ENCODE measurements around the gene AUP1. TPM values are rescaled to one million over a fixed set of nuclear protein-coding genes. Genes with fewer than 3 reads are reported as not detected.
"Not testable (repeated sequence)": the region's sequence is repeated elsewhere in the genome, so short reads cannot be mapped to it uniquely, and the experiment has no call there.

The AUP1 gene
- total RNA-seq, 2 experiments from 2014 or later = 126 to 127 TPM

DNA sequence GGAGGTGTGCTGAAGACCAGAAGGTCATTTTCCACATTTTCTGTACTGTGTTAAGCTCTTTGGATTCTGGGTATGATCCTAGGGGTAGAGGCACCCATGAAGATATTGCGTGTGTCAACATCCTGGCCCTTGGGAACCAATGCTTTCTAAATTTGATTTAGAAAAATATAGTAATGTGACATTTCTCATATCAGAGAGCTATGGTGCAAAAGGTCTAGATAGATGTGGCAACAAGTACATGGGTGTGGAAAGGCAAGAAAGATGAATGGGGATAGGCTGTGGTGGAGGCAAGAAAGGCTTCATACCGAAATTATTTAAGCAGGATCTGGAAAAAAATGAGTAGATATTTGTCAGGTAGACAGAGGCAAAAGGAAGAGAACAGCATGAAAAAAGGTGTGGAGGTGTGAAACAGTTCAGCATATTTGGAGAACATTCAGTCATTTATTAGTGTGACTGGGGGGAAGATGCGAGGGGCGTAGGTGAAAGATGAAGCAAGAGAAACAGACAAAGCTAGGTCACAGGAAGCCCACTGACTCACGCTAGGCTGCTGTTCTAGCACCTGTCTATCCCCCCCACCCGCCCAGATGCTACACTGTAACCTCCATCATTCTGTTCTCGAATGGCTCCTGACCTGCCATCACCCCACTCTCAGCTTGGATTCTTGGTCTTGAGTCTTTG is 36.7 kb upstream of the AUP1 start:
- H3K27ac Mint-ChIP-seq = peak overlapping the region; percentile 56
- H3K36me3 Mint-ChIP-seq = no peaks in the 10 kb centered on the region
- ATAC-seq (ENCODE audit: low read depth) = no peak
- POLR2A ChIA-PET = interaction anchor here (0.7 to 1.5 kb wide), 2 partner anchors 9 to 13 kb away, joined by 3 to 5 read pairs; partner anchors contain the start of gene LOXL3
- peaks cover 4% of the 10 kb centered on the region for H3K27me3 Mint-ChIP-seq
- peak overlapping the region; percentile 19 for H3K4me3 Mint-ChIP-seq
- H3K9me3 Mint-ChIP-seq = no peaks in the 10 kb centered on the region
- peaks cover 31% of the 10 kb centered on the region for H3K4me1 Mint-ChIP-seq
- no peak for DNase-seq

DNA sequence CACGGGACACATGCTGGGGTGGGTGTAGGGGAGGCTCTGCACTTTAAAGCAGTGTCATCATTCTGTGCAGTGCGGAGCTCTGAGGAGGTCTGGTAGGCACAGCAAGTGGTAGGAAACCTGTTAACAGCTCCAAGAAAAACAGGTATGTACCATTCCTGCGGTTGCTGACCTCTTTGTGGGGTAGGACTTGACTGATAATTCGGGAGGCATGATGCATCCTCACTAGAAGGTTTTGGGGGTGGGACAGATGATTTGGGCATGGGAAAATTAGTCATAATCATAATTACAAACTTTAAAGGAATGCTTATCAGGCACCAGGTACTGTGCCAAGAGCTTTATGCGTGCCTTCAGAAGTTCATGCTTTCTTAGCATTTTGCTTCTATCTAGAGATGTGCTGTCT is 34.7 kb upstream of the AUP1 start:
- Mint-ChIP-seq H3K36me3 (no peaks in the 10 kb centered on the region), H3K4me1 (peaks cover 35% of the 10 kb centered on the region), H3K9me3 (no peaks in the 10 kb centered on the region), H3K27ac (no peak overlapping the region), H3K27me3 (peaks cover 7% of the 10 kb centered on the region), H3K4me3 (no peak overlapping the region)
- POLR2A ChIA-PET = no interaction called here
- DNase-seq (no peak), ATAC-seq (ENCODE audit: low read depth) (no peak)

DNA sequence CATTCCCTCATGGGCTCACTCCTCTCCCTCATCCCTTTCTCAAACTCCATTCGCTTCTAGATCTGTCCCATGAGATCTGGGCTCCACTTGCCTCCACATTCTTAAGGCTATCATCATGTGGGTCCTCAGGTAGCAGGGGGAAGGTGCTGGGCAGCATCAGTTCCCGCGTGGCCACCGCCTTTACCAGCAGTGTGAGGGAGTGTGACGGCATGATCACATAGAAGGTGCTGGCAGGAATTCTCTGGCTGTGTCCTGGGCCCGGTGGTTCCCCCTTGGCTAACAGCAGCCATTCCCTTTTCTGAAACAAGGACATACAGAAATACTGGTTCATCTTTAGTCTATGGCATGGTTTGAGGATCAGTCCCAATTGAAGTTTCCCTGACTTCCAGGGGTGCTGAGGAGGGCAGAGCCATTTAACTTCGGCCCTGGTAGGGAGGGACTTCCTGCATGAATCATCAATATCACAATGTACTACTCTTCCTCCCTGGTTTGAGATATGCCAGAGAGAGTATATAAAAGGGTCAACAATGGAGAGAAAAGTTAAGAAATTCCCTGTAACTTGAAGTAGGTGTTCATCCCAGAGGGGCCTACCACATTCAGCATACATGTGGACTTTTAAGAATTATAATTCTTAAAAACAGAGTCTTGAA is 32.7 kb upstream of the AUP1 start:
- peaks cover 24% of the 10 kb centered on the region for H3K4me1 Mint-ChIP-seq
- H3K27ac Mint-ChIP-seq = no peak overlapping the region
- no peak for ATAC-seq (ENCODE audit: low read depth)

DNA sequence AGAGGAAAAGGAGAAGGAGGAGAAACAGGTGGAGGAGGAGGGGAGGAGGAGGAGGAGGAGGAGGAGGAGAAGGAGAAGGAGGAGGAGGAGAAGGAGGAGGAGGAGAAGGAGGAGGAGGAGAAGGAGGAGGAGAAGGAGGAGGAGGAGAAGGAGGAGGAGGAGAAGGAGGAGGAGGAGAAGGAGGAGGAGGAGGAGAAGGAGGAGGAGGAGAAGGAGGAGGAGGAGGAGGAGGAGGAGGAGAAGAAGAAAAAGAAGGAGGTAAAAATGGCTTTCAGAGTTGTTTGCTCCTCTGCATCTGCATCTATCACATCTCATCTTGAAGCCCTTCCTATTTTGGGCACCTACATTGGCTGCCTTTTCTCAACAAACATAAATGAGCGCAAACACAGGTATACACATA is 31.5 kb upstream of the AUP1 start:
- DNase-seq; H3K4me3 Mint-ChIP-seq; H3K27me3 Mint-ChIP-seq; ATAC-seq (ENCODE audit: low read depth); H3K9me3 Mint-ChIP-seq; POLR2A ChIA-PET; H3K27ac Mint-ChIP-seq: not testable (repeated sequence)
- H3K36me3 Mint-ChIP-seq = peaks cover 10% of the 10 kb centered on the region
- peaks cover 20% of the 10 kb centered on the region for H3K4me1 Mint-ChIP-seq

More for the DNA sequence above, 32.7 kb upstream of the AUP1 start:
- DNase-seq = no peak
- Mint-ChIP-seq H3K36me3 (peaks cover 3% of the 10 kb centered on the region), H3K9me3 (no peaks in the 10 kb centered on the region), H3K27me3 (peaks cover 7% of the 10 kb centered on the region), H3K4me3 (no peak overlapping the region)
- POLR2A ChIA-PET = no interaction called here

DNA sequence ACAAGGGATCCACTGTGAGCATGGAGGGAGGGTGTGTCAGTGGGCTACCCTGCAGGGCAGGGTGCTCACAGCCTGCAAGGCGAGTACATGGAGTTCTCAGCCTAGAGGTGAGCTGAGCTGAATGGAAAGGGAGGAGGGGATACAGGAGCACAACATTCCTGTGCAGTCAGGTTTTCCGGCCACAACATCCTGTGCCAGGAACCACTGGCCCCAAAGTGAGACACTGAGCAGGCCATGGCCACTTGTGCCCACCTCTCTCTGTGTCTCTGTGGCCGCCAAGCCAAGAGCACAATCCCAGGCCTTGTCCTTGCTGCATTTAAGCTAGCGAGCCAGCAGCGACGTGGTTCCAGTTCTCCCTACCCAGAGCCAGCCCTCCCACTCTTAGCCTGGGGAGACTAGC is 31.1 kb upstream of the AUP1 start:
- peaks cover 18% of the 10 kb centered on the region for H3K4me1 Mint-ChIP-seq

DNA sequence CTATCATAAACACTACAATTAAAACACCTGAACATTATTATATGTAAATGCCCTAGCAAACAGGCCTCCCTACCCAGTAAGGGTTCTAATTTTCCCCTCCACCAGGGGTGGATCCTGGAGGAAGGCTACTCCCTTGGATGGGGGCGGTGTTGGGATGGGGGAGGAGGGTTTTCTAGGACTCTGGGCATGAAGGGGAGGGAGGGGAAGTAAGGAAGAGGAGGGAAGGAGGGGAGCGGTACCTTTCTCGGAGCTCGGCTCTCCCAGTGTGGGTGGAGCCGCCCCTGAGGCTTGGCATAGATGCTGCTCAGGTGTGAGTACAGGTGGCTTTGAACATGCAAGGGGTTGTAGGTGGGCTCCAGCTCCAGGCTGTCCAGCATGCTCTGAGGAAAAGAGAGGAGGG is 30.4 kb upstream of the AUP1 start:
- Mint-ChIP-seq H3K27ac (no peak overlapping the region), H3K9me3 (no peaks in the 10 kb centered on the region)

More for the DNA sequence above, 31.1 kb upstream of the AUP1 start:
- H3K27ac Mint-ChIP-seq = no peak overlapping the region
- no peak for DNase-seq
- no peaks in the 10 kb centered on the region for H3K9me3 Mint-ChIP-seq
- H3K36me3 Mint-ChIP-seq = peaks cover 10% of the 10 kb centered on the region
- ATAC-seq (ENCODE audit: low read depth) = no peak
- H3K4me3 Mint-ChIP-seq = no peak overlapping the region
- POLR2A ChIA-PET = no interaction called here
- peaks cover 7% of the 10 kb centered on the region for H3K27me3 Mint-ChIP-seq

DNA sequence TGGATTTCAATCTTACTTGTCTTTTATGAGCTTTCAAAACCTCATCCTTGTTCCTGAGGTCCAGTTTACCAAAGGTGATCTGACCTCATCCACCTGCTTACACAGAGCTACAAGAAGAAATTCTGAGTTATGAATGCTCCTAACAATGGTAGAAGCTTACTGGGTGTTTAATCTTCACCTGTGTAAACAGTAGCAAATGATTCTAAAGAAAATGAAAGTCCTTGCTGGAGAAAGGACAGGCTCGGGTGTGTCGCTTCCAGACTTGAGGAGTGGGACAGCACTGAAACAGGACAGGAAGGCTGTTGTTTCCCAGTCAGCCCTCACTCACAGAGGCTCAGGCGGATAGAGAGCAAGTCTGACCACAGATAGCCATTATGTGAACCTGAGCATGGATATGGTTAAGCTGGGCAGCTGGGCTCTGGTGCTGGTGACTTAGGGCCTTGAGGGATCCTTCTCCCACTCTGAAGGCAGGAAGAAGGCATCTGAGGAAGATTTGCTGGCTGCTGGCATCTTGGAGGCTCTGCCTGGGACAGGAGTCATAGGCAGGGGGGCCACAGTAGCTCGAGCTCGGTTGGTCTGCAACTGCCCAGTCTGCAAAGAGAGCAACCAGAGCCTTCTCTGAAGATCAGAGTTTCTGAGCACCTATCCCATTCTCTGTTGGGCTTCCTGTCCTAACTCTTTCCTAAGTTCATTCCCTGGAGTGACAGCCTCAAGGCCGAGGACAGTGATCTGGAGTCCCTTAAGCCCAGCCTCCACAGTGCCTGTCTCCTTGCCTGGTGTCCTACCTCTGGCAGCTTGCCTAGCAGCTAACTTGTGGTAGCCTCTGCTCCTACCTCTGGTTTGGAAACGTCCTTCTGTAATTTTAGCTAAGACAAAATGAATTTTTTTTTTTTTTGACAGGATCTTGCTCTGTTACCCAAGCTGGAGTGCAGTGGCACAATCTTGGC is 29.1 kb upstream of the AUP1 start:
- Mint-ChIP-seq H3K9me3 (no peaks in the 10 kb centered on the region), H3K27ac (no peak overlapping the region), H3K27me3 (peaks cover 7% of the 10 kb centered on the region), H3K4me1 (peaks cover 21% of the 10 kb centered on the region), H3K4me3 (no peak overlapping the region), H3K36me3 (peaks cover 10% of the 10 kb centered on the region)
- DNase-seq (no peak), ATAC-seq (ENCODE audit: low read depth) (no peak)
- POLR2A ChIA-PET = interaction anchor here (1.0 to 2.2 kb wide), 4 partner anchors 9 to 76 kb away, joined by 3 to 7 read pairs (median 6); partner anchors contain the start of genes CCDC142 and TTC31

More for the DNA sequence above, 30.4 kb upstream of the AUP1 start:
- peaks cover 18% of the 10 kb centered on the region for H3K4me1 Mint-ChIP-seq
- DNase-seq = no peak
- H3K27me3 Mint-ChIP-seq = peaks cover 7% of the 10 kb centered on the region
- H3K36me3 Mint-ChIP-seq = peaks cover 10% of the 10 kb centered on the region
- POLR2A ChIA-PET = no interaction called here
- no peak for ATAC-seq (ENCODE audit: low read depth)
- no peak overlapping the region for H3K4me3 Mint-ChIP-seq

DNA sequence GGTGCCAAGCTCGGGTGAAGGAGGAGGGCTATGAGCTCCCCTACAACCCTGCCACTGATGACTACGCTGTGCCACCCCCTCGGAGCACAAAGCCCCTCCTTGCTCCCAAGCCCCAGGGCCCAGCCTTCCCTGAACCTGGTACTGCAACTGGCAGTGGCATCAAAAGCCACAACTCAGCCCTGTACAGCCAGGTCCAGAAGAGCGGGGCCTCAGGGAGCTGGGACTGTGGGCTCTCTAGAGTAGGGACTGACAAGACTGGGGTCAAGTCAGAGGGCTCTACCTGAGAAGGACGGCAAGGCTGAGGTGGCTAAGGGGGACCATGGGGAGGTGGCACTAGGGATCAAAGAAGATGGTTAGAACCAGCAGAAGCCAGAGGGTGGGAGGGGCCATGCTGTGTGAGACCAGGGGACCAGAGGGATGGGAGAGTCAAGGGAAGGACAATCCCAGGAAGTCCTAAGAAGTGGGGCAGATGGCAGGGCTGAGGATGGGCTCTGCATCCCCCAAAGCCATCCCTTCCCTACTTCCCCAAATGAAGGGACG is 27.4 kb upstream of the AUP1 start:
- POLR2A ChIA-PET = interaction anchor here (1.7 kb wide), 1 partner anchor 10 kb away, joined by 5 read pairs; no protein-coding TSS in a partner anchor
- no peak for DNase-seq

DNA sequence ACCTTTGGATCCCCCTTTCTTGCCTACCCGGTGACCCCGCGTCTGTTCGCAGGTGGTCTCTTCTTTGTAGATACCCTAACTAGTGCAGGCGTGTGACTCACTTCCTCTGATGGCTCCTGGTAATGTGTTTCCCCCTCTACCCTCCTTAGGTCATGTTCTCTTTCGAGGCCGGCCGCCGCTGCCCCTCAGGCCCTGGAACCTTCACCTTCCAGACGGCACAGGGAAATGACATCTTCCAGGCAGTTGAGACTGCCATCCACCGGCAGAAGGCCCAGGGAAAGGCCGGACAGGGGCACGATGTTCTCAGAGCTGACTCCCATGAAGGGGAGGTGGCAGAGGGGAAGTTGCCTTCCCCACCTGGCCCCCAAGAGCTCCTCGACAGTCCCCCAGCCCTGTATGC is 26.7 kb upstream of the AUP1 start:
- no peaks in the 10 kb centered on the region for H3K9me3 Mint-ChIP-seq
- H3K4me1 Mint-ChIP-seq = peaks cover 23% of the 10 kb centered on the region
- no peak for ATAC-seq (ENCODE audit: low read depth)
- H3K27ac Mint-ChIP-seq = no peak overlapping the region
- POLR2A ChIA-PET = interaction anchor here (1.7 kb wide), 2 partner anchors 11 to 29 kb away, joined by 5 to 7 read pairs; no protein-coding TSS in a partner anchor
- peaks cover 8% of the 10 kb centered on the region for H3K27me3 Mint-ChIP-seq
- DNase-seq = no peak
- H3K4me3 Mint-ChIP-seq = peak overlapping the region; percentile 95
- peaks cover 10% of the 10 kb centered on the region for H3K36me3 Mint-ChIP-seq

More for the DNA sequence above, 27.4 kb upstream of the AUP1 start:
- Mint-ChIP-seq H3K4me3 (no peak overlapping the region), H3K36me3 (peaks cover 10% of the 10 kb centered on the region), H3K9me3 (no peaks in the 10 kb centered on the region), H3K4me1 (peaks cover 21% of the 10 kb centered on the region), H3K27me3 (peaks cover 7% of the 10 kb centered on the region), H3K27ac (no peak overlapping the region)
- no peak for ATAC-seq (ENCODE audit: low read depth)

DNA sequence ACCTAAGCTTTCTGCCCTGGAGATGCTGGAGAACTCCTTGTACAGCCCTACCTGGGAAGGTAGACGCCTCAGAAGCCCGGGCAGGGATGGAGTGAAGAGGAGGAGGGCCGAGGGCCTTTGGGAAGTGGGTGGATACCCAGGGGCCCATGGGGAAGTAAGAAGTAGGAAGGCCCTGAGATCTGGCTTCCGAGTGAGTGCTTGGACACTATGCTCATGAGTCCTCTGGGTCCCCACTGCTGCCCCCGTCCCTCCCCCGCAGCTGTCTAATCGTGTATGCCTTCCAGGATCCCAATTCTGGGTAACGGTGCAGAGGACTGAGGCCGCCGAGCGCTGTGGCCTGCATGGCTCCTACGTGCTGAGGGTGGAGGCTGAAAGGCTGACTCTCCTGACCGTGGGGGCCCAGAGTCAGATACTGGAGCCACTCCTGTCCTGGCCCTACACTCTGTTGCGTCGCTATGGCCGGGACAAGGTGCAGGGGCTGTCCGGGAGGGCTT is 26.2 kb upstream of the AUP1 start:
- Mint-ChIP-seq H3K36me3 (peaks cover 10% of the 10 kb centered on the region), H3K27ac (peak overlapping the region; percentile 92), H3K4me1 (peaks cover 23% of the 10 kb centered on the region), H3K9me3 (no peaks in the 10 kb centered on the region), H3K4me3 (peak overlapping the region; percentile 95), H3K27me3 (peaks cover 10% of the 10 kb centered on the region)
- POLR2A ChIA-PET = interaction anchor here (0.8 to 1.7 kb wide), 7 partner anchors 11 to 98 kb away, joined by 3 to 7 read pairs (median 4); partner anchors contain the start of gene WBP1
- DNase-seq (no peak), ATAC-seq (ENCODE audit: low read depth) (no peak)

DNA sequence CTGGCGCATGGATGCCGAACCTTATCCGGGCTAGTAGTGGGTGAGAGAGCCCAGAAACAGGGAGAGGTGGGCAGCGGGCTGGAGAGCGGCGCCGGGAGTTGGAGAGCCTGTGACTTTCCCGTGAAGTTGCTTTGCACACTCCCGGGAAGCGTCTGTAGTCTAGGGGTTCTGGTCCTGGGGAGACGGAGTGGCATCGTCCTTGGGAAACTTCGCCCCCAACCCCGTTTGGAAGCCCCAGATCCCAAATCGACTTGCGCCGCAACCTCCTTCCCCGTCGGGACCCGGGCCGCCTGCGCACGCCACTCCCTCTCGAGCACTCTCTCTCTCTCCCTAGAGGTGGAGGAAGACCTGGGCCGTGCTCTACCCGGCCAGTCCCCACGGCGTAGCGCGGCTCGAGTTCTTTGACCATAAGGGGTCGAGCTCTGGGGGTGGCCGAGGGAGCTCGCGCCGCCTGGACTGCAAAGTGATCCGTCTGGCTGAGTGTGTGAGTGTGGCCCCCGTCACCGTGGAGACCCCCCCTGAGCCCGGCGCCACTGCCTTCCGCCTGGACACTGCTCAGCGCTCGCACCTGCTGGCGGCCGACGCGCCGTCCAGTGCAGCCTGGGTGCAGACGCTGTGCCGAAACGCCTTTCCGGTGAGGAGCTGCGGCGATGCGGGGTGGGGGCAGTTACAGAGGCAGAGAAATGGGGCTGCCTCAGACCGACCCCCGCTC is 25.5 kb upstream of the AUP1 start:
- peaks cover 10% of the 10 kb centered on the region for H3K36me3 Mint-ChIP-seq
- POLR2A ChIA-PET = interaction anchor here (0.8 to 1.7 kb wide), 8 partner anchors 20 to 97 kb away, joined by 3 to 7 read pairs (median 4); partner anchors contain the start of genes MRPL53 and WBP1

More for the DNA sequence above, 25.5 kb upstream of the AUP1 start:
- DNase-seq (peak; percentile 69), ATAC-seq (ENCODE audit: low read depth) (peak; percentile 53)
- peak overlapping the region; percentile 95 for H3K4me3 Mint-ChIP-seq
- peaks cover 19% of the 10 kb centered on the region for H3K4me1 Mint-ChIP-seq
- H3K27me3 Mint-ChIP-seq = peaks cover 14% of the 10 kb centered on the region
- peak overlapping the region; percentile 92 for H3K27ac Mint-ChIP-seq
- no peaks in the 10 kb centered on the region for H3K9me3 Mint-ChIP-seq
